Aorta (tissue), 5 donors: Measurements from ENCODE around the gene PRKCA. TPM values are rescaled to one million over a fixed set of nuclear protein-coding genes. Genes with fewer than 3 reads are reported as not detected.

Source experiments
- ATAC-seq: fragments of 200-7000 bp; cut with Tn5 transposase; one replicate; pipeline ENCODE4 v1.9.1; 2022; ENCODE audit warnings: moderate library complexity; ENCODE audit not compliant: low FRiP score
- DNase-seq, 2 donors: peaks; one replicate each; pipeline ENCODE4 v3.0.0-alpha.2; 2020
- H3K27ac ChIP-seq, 2 donors: one replicate each; pipeline ENCODE4 v1.5.1; 2013; ENCODE audit warnings: low read length in 2 of 2, mild to moderate bottlenecking in 2 of 2, moderate library complexity in 2 of 2, control low read depth in 1 of 2, inconsistent platforms in 1 of 2, low read depth in 1 of 2
- H3K27me3 ChIP-seq, 2 donors: one replicate each; pipeline ENCODE4 v1.6.1; 2013; ENCODE audit warnings: control low read depth in 1 of 2, low read length in 1 of 2, mild to moderate bottlenecking in 1 of 2, moderate library complexity in 1 of 2; ENCODE audit not compliant: insufficient read depth in 2 of 2, control insufficient read depth in 1 of 2
- H3K36me3 ChIP-seq, 2 donors: one replicate each; pipeline ENCODE4 v1.6.1; 2013; ENCODE audit warnings: control low read depth in 1 of 2, low read length in 1 of 2, mild to moderate bottlenecking in 1 of 2; ENCODE audit not compliant: insufficient read depth in 2 of 2, control insufficient read depth in 1 of 2
- H3K4me1 ChIP-seq, 2 donors: one replicate each; pipeline ENCODE4 v1.6.1; 2013; ENCODE audit warnings: low read length in 2 of 2, control low read depth in 1 of 2, mild to moderate bottlenecking in 1 of 2, moderate library complexity in 1 of 2; ENCODE audit not compliant: insufficient read depth in 2 of 2, control insufficient read depth in 1 of 2
- H3K4me3 ChIP-seq, 2 donors: one replicate each; pipeline ENCODE4 v1.5.1; 2013; ENCODE audit warnings: low read length in 2 of 2, control low read depth in 1 of 2, mild to moderate bottlenecking in 1 of 2
- H3K9me3 ChIP-seq: one replicate; pipeline ENCODE4 v1.6.1; 2013; ENCODE audit warnings: mild to moderate bottlenecking, low read length; ENCODE audit not compliant: control insufficient read depth
- WGBS, 2 donors: extraction: QIAGEN DNeasy Blood & Tissue Kit; methylation state at CpG; one replicate each; pipeline ENCODE4 v1.1.7; 2013; 5-methylcytosine and 5-hydroxymethylcytosine counted together
- intact Hi-C, 2 donors: fragments of 100-400 bp; cut with DNase I; formaldehyde crosslinking; loops; one replicate each; pipeline versions ENCODE4 v1.14.2 to v1.15.0; 2022
- polyA plus RNA-seq, 2 donors: library from polyadenylated mRNA; stranded (reverse); fragments of 200-250 nt; gene quantifications; one replicate each; pipeline ENCODE4 v1.2.3, GENCODE V29; 2013
- total RNA-seq, 2 donors: library from RNA; stranded (reverse); fragmentation: NEBNext Ultra II Directional; extraction: Animal tissue kit (Norgen Biotek cat#: 25700); gene quantifications; one replicate each; pipeline ENCODE4 v1.2.1, GENCODE V29; 2021
- donor health status: healthy with polysubstance abuse.
- donor health status: Bipolar disorder and iron deficiency.
- donor health status: DM: no; HTN: no; CAD: no.
- donor health status: DM: no; HTN: no; CAD: no.
- donor health status: DM: yes; HTN: yes; CAD: no.

Gene PRKCA
- total and polyA plus RNA-seq, 4 donors, result 2.7 to 15.4 (median 9.1) TPM

DNA sequence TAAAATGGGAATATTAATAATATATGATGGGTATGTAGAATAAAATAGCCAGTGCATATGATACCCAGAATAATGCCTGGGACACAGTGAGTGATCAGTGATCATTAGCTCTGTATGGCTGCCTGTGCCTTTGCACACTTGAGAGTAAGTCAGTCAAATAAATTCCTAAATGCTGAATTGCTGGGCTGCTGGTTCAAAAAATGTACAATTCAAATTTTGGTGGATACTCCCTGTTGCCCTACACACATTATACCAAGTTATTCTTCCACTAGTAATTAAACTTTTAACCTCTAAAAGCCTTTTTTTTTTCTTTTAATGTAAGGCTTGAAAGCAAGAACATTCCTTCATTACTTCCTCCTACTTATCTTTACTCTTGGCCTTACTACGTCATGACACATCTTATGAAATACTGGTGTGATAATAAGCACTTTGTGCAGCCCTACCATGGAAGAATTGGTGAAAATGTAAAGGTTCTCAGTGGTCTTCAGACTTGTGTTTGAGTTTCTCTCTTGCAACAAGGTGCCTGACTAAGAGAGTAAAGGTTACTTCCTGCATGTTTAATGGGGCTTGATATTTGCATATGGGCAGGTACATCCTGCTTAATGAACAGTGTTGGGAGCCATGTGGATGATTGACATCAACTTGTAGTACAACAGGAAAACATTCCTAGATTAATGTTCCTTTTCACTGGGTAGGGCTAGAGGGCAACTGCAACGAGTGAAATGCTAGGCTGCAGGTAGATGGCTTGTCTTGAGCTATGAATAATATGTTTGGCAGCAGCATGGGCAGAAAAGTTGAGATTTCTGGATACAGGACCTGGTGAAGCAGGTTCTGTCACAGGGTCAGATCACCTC, 84.3 kb downstream of the PRKCA start:
- no peak overlapping the region for H3K27ac ChIP-seq
- no peaks in the 10 kb centered on the region for H3K9me3 ChIP-seq
- H3K4me3 ChIP-seq, result no peak overlapping the region
- WGBS, 2 donors, result 31 to 35% methylated on average over 2 of the region's 2 CpGs
- DNase-seq (no peak), ATAC-seq (no peak)
- intact Hi-C loops, result no loop called here
- no peaks in the 10 kb centered on the region for H3K4me1 ChIP-seq
- H3K36me3 ChIP-seq, result no peaks in the 10 kb centered on the region
- no peaks in the 10 kb centered on the region for H3K27me3 ChIP-seq

DNA sequence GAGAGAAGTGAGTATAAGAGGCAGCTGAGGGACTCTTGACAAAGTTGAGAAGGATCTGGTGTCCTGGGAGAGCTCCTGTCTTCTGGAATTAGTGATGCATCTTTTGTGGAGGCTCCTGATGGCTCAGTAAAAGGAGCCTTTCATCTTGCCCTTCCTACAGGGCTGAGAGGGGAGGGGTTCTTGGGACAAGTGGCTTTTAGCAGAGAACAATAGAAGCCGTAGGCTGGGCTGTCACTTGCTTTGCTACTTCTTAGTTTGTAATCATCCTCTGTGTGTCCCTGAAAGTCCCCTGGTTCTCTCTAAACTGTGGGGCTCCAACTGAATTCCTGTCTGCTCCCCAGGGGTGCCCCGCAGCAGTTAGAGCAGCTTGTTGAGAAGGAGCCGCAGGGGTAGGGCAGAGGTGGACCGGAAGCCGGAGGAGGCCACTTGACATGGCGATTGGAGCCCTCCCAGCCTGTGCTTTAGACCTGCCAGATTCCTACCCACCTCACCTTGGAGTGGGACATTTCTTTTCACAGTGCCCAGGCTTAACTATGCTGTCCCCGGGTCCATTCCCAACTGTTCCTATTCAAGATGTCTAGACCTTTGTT, 85.1 kb downstream of the PRKCA start:
- WGBS, 2 donors, result 75 to 78% methylated on average over 7 of the region's 7 CpGs
- H3K27ac ChIP-seq, result no peak overlapping the region
- ATAC-seq, result no peak

DNA sequence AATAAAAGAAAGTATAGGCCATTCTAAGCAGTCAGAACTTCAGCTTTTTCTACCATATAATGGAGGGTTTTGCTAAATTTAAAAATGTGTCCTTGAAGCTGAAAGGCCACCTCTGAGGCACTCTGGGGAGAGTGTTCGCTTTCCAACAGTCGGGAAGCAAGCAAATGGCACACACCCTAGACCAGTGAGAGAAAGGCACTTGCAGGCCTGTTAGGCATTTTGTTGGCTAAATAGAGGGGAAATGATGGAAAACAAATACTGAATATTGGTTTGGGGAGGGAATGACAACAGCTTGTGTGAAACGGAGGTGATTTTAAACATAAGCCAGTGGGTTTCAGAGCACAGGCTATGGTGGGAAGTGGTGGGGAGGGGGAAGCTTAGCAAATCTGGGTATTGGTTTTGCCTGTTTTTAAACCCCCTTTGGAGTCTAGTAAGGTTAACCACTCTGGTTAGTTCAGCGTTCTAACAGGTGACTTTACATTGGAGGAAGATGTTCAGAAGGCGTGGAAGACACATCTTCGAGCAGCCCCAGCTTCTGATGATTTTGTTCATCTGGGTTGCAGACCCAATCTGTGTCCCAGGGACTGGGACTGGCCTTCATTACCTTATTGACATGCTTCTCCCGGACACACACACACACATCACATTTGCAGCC, 90.5 kb downstream of the PRKCA start:
- H3K27ac ChIP-seq, result no peak overlapping the region
- H3K36me3 ChIP-seq, result no peaks in the 10 kb centered on the region
- 93 to 94% methylated on average over 7 of the region's 7 CpGs for WGBS, 2 donors
- intact Hi-C loops, result no loop called here
- H3K27me3 ChIP-seq, result no peaks in the 10 kb centered on the region
- no peak for DNase-seq
- no peaks in the 10 kb centered on the region for H3K4me1 ChIP-seq
- H3K9me3 ChIP-seq, result no peaks in the 10 kb centered on the region
- H3K4me3 ChIP-seq, result no peak overlapping the region
- no peak for ATAC-seq

More for the DNA sequence above, 85.1 kb downstream of the PRKCA start:
- H3K9me3 ChIP-seq, result no peaks in the 10 kb centered on the region
- intact Hi-C loops, result no loop called here
- H3K27me3 ChIP-seq, result no peaks in the 10 kb centered on the region
- H3K4me3 ChIP-seq, result no peak overlapping the region
- no peak for DNase-seq
- H3K4me1 ChIP-seq, result no peaks in the 10 kb centered on the region
- no peaks in the 10 kb centered on the region for H3K36me3 ChIP-seq

DNA sequence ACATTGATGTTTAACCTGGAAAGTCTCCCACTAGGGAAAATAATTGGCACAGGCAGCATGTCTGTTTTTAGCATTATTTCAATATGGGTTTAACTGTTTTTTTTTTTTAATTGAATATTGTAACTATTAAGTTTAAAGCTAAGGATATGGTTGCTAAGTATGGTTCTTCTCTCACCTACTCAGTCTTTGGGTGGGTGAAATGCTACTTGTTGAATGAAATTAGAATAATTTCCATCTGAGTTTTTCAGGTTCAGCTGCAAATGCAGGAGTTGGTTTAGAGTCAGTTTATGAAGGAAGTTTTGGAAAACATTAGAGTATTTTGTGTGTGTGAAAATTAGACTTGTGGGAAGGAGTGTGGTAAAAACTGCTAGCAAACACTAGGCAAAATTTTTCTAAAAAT, 93.5 kb downstream of the PRKCA start:
- Histone ChIP-seq H3K9me3 (no peaks in the 10 kb centered on the region), H3K27me3 (no peaks in the 10 kb centered on the region), H3K27ac (no peak overlapping the region), H3K36me3 (no peaks in the 10 kb centered on the region), H3K4me1 (no peaks in the 10 kb centered on the region), H3K4me3 (no peak overlapping the region)
- intact Hi-C loops, result no loop called here
- ATAC-seq, result no peak
- no peak for DNase-seq

DNA sequence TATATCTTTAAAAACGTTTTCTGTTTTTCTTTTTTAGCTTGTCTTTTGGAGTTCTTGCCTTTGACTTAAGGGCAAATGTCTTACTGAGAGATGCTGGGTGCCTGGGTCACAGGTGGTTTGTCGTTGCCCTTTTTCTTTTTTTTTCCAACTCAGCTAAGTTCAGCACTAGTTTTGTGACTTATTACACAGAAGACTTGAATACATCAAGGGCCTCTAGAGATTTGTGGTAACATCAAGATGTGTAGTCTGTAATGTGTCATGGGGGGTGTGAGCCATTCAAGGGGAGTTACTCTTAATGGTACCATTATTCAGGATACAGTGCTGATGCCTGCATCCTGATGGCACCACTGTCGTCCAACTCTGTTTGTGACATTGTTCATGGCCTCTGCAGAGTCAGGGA, 95.1 kb downstream of the PRKCA start:
- intact Hi-C loops, result no loop called here
- DNase-seq (no peak), ATAC-seq (no peak)
- WGBS, 2 donors, result 72 to 76% methylated on average over 3 of the region's 3 CpGs
- Histone ChIP-seq H3K36me3 (no peaks in the 10 kb centered on the region), H3K9me3 (no peaks in the 10 kb centered on the region), H3K27me3 (no peaks in the 10 kb centered on the region), H3K4me1 (no peaks in the 10 kb centered on the region), H3K4me3 (no peak overlapping the region), H3K27ac (no peak overlapping the region)

DNA sequence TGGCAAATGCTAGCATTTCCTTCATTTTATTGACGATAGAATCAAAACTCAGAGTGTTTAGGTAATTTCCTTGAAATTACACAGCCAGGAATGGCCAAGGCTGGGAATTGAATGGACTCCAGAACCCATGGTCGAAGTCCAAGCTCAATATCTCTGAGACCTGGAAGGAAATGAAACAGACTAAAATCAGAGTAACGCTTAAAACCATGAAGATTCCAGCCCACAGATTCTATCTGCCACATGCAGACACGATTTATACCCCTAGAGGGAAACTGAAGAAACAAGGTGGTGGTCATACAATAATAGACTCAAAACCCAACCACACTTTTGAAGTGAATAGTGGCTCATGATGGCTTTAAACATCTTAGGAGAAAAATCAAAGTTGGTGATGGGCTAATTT, 95.6 kb downstream of the PRKCA start:
- 30 to 33% methylated on average over 4 of the region's 4 CpGs for WGBS, 2 donors
- H3K27ac ChIP-seq, result no peak overlapping the region

DNA sequence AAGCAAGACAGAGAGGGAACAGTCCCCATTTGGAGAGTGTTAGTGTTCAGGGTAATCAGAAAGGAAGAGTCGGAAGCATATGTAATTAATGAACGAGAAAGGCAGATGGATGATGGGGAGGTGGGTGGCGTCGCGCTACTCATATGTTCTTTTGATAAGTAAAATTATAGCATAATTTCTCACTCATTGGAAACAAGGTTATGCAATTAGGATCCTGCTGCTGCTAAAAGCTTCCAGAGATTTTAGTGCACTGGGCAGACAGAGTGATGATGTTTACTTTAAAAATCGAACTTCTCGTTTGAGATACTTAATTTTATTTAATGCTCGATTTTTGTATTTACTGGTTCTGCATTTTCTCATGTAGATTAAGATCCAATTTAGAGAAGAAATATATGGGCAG, 96.2 kb downstream of the PRKCA start:
- ATAC-seq, result no peak
- H3K4me1 ChIP-seq, result no peaks in the 10 kb centered on the region
- 94 to 95% methylated on average over 8 of the region's 8 CpGs for WGBS, 2 donors

More for the DNA sequence above, 95.6 kb downstream of the PRKCA start:
- H3K4me3 ChIP-seq, result no peak overlapping the region
- intact Hi-C loops, result no loop called here
- no peaks in the 10 kb centered on the region for H3K9me3 ChIP-seq
- H3K4me1 ChIP-seq, result no peaks in the 10 kb centered on the region
- DNase-seq (no peak), ATAC-seq (no peak)
- H3K36me3 ChIP-seq, result no peaks in the 10 kb centered on the region
- no peaks in the 10 kb centered on the region for H3K27me3 ChIP-seq

DNA sequence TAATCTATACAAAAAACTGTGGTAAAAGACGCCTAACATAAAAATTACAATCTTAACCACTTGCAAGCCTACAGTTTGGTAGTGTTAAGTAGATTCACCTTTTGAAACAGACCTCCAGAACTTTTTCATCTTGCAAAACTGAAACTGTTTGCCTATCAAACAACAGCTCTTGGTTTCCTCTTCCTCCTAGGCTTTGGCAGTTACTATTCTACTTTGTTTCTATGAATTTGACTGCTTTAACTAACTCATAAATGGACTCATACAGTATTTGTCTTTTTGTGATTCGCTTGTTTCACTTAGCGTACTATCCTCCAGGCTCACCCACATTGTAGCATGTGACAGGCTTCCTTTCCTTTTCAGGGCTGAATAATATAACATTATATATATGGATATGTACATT, 97.0 kb downstream of the PRKCA start:
- intact Hi-C loops, result no loop called here
- Histone ChIP-seq H3K27me3 (no peaks in the 10 kb centered on the region), H3K36me3 (no peaks in the 10 kb centered on the region), H3K4me3 (no peak overlapping the region), H3K4me1 (no peaks in the 10 kb centered on the region), H3K9me3 (no peaks in the 10 kb centered on the region), H3K27ac (no peak overlapping the region)
- WGBS, 2 donors, result 93 to 96% methylated on average over 3 of the region's 3 CpGs
- DNase-seq (no peak), ATAC-seq (no peak)

More for the DNA sequence above, 96.2 kb downstream of the PRKCA start:
- H3K9me3 ChIP-seq, result no peaks in the 10 kb centered on the region
- H3K27ac ChIP-seq, result no peak overlapping the region
- H3K36me3 ChIP-seq, result no peaks in the 10 kb centered on the region
- no peak overlapping the region for H3K4me3 ChIP-seq
- H3K27me3 ChIP-seq, result no peaks in the 10 kb centered on the region
- no peak for DNase-seq
- intact Hi-C loops, result no loop called here
